NCI-H2171 treated with DMSO at 0.1 percent for 48 hours (cell line): Measurements from ENCODE around the gene IGFBP2.

Experiments used
- DNase-seq: peaks from one replicate; lab custom pipeline; 2025; lab: John Stamatoyannopoulos, UW

IGFBP2 gene

GRCh38 chr2:216702756-216703155 is 69.5 kb downstream of the IGFBP2 start:
- DNase-seq, result no peak

GRCh38 chr2:216710551-216711301 is 77.5 kb downstream of the IGFBP2 start:
- DNase-seq, result no peak

GRCh38 chr2:216711348-216711747 is 78.1 kb downstream of the IGFBP2 start:
- DNase-seq, result no peak

GRCh38 chr2:216713691-216714336 is 80.6 kb downstream of the IGFBP2 start:
- DNase-seq, result peak; percentile 93
